ENCODE measurements around the gene ARID1B.

Gene ARID1B

GRCh38 chr6:157185986-157186385, 408.8 kb downstream of the ARID1B start:
- DNase-seq (ENCODE audit: low spot score) = no peak

GRCh38 chr6:157186785-157187181, 409.6 kb downstream of the ARID1B start:
- no peak for DNase-seq (ENCODE audit: low spot score)

- DNase-seq (ENCODE audit: low spot score) = no peak
These were observed 410.3 kb downstream of the ARID1B start for GRCh38 chr6:157187182-157188083.

- no peak for DNase-seq (ENCODE audit: low spot score)
These were observed 411.0 kb downstream of the ARID1B start for GRCh38 chr6:157188213-157188612.

- DNase-seq (ENCODE audit: low spot score) = no peak
These were observed 416.3 kb downstream of the ARID1B start for GRCh38 chr6:157193443-157193996.

GRCh38 chr6:157194110-157194509, 416.9 kb downstream of the ARID1B start:
- no peak for DNase-seq (ENCODE audit: low spot score)

- no peak for DNase-seq (ENCODE audit: low spot score)
These were observed 417.5 kb downstream of the ARID1B start for GRCh38 chr6:157194643-157195042.

GRCh38 chr6:157196391-157196790, 419.2 kb downstream of the ARID1B start:
- DNase-seq (ENCODE audit: low spot score) = no peak

- no peak for DNase-seq (ENCODE audit: low spot score)
These were observed 421.5 kb downstream of the ARID1B start for GRCh38 chr6:157198425-157199279.

GRCh38 chr6:157200117-157200516, 422.9 kb downstream of the ARID1B start:
- DNase-seq (ENCODE audit: low spot score) = no peak

- no peak for DNase-seq (ENCODE audit: low spot score)
These were observed 423.4 kb downstream of the ARID1B start for GRCh38 chr6:157200611-157201010.

- no peak for DNase-seq (ENCODE audit: low spot score)
These were observed 423.9 kb downstream of the ARID1B start for GRCh38 chr6:157201083-157201482.

GRCh38 chr6:157203312-157203744, 426.1 kb downstream of the ARID1B start:
- no peak for DNase-seq (ENCODE audit: low spot score)

GRCh38 chr6:157203764-157204163, 426.6 kb downstream of the ARID1B start:
- no peak for DNase-seq (ENCODE audit: low spot score)

- DNase-seq (ENCODE audit: low spot score) = no peak
These were observed 428.5 kb downstream of the ARID1B start for GRCh38 chr6:157205473-157206358.

- no peak for DNase-seq (ENCODE audit: low spot score)
These were observed 429.2 kb downstream of the ARID1B start for GRCh38 chr6:157206359-157206815.

- no peak for DNase-seq (ENCODE audit: low spot score)
These were observed 430.4 kb downstream of the ARID1B start for GRCh38 chr6:157207521-157208076.

- no peak for DNase-seq (ENCODE audit: low spot score)
These were observed 432.8 kb downstream of the ARID1B start for GRCh38 chr6:157209865-157210530.

GRCh38 chr6:157210954-157211353, 433.8 kb downstream of the ARID1B start:
- DNase-seq (ENCODE audit: low spot score) = no peak

- no peak for DNase-seq (ENCODE audit: low spot score)
These were observed 434.7 kb downstream of the ARID1B start for GRCh38 chr6:157211603-157212455.
